ENCODE results near the gene MYLK. TPM values are rescaled to one million over a fixed set of nuclear protein-coding genes. Genes with fewer than 3 reads are reported as not detected.

The MYLK gene
- total and polyA plus RNA-seq, 11 donors = 3.2 to 20.7 (median 12.4) TPM

DNA sequence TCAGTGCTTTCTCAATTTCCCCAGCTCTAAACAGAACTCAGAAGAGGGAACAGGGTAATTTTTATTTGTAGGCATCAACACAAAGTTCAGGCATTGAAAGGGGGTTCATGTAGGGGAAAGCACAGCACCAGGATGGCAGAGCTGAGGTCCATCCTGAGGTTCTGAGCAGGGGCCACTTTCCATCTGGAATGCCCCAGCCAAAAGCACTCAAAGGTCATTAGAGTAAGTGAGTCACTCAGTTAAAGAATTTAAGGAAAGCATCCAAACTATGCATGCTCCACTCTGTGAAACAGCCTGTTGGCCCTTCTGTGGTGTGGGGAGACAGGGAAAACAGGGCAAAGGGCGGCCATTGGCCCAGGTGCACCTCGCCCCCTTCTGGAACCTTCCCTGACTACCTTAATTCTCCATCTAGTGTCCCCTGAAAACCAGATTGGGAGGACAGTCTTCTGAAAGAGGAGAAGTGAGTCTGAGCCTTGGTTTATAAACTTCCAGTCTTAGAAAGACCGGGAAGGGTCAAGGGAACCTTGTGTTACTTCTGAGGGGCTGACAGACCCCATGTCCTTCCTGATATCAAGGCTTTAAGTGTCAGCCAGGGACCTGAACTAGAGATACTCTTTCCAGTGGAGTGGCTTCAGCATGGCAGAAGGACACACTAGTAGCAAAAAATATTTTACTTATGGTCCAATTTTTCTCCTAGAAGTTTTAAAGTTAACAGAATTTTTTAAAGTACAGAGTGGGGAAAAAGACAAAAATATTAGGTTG is 133.3 kb downstream of the MYLK start:
- Histone ChIP-seq H3K27me3 (no peaks in the 10 kb centered on the region), H3K9me3 (no peaks in the 10 kb centered on the region), H3K27ac (peak overlapping the region in 1 of 12 donors; percentile 37), H3K36me3 (no peaks in the 10 kb centered on the region), H3K4me1 (peaks cover 0 to 12% (median 6%) of the 10 kb centered on the region in 12 donors), H3K4me3 (no peak overlapping the region)
- DNase-seq = no peak
- WGBS, 4 donors = 78 to 86% (median 81%) methylated on average over 3 of the region's 3 CpGs
- TF ChIP-seq, protein P1, sequence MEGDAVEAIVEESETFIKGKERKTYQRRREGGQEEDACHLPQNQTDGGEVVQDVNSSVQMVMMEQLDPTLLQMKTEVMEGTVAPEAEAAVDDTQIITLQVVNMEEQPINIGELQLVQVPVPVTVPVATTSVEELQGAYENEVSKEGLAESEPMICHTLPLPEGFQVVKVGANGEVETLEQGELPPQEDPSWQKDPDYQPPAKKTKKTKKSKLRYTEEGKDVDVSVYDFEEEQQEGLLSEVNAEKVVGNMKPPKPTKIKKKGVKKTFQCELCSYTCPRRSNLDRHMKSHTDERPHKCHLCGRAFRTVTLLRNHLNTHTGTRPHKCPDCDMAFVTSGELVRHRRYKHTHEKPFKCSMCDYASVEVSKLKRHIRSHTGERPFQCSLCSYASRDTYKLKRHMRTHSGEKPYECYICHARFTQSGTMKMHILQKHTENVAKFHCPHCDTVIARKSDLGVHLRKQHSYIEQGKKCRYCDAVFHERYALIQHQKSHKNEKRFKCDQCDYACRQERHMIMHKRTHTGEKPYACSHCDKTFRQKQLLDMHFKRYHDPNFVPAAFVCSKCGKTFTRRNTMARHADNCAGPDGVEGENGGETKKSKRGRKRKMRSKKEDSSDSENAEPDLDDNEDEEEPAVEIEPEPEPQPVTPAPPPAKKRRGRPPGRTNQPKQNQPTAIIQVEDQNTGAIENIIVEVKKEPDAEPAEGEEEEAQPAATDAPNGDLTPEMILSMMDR (IDR thresholded peaks at IDR 0.05) = no peak
- no peak for TF ChIP-seq POLR2A (IDR thresholded peaks at IDR 0.05)
- intact Hi-C loops (cut with DNase I) = no loop called here
- peak; percentile 47 to 75 (median 60) for ATAC-seq

GRCh38 chr3:123750209-123750608 is 133.9 kb downstream of the MYLK start:
- Histone ChIP-seq H3K36me3 (no peaks in the 10 kb centered on the region), H3K9me3 (no peaks in the 10 kb centered on the region), H3K27ac (peak overlapping the region in 1 of 12 donors; percentile 37), H3K4me1 (peaks cover 0 to 12% (median 6%) of the 10 kb centered on the region in 12 donors), H3K4me3 (no peak overlapping the region), H3K27me3 (no peaks in the 10 kb centered on the region)
- intact Hi-C loops (cut with DNase I) = no loop called here
- ATAC-seq = peak in 1 of 4 donors; percentile 41
- no peak for DNase-seq
- TF ChIP-seq, protein P1 (IDR thresholded peaks at IDR 0.05) = no peak
- TF ChIP-seq POLR2A (IDR thresholded peaks at IDR 0.05) = no peak
- WGBS, 4 donors = 23 to 33% (median 31%) methylated on average over 1 of the region's 1 CpG

DNA sequence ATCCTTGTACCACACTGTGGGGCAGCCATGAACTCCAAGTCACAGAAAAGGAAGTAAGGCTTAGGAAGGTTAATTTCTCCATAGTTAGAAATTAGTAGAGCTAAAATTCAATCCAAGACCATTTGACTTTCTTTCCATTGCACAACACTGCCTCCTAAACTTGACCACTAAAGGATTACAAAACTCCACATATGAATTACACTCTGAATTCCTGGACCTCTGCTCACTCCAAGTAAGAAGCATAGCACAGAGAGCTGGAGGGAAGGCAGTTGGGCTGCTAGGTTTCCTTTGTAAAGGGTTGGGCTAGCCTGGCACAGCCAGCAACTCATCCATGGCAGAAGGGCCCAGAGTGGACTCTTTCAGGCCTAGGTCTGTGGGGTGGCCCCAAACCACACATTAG is 134.4 kb downstream of the MYLK start:
- intact Hi-C loops (cut with DNase I) = loop anchor here in 1 of 10 donors (10.0 kb wide), 1 partner anchor 135 kb away; the partner anchor contains the start of gene MYLK
- H3K36me3 ChIP-seq = no peaks in the 10 kb centered on the region
- no peak overlapping the region for H3K4me3 ChIP-seq
- no peak overlapping the region for H3K27ac ChIP-seq
- no peaks in the 10 kb centered on the region for H3K9me3 ChIP-seq
- TF ChIP-seq, protein P1 (IDR thresholded peaks at IDR 0.05) = no peak
- no peak for TF ChIP-seq POLR2A (IDR thresholded peaks at IDR 0.05)
- no peaks in the 10 kb centered on the region for H3K27me3 ChIP-seq
- ATAC-seq (peak in 1 of 4 donors; percentile 33), DNase-seq (no peak)
- peaks cover 0 to 12% (median 6%) of the 10 kb centered on the region in 12 donors for H3K4me1 ChIP-seq

DNA sequence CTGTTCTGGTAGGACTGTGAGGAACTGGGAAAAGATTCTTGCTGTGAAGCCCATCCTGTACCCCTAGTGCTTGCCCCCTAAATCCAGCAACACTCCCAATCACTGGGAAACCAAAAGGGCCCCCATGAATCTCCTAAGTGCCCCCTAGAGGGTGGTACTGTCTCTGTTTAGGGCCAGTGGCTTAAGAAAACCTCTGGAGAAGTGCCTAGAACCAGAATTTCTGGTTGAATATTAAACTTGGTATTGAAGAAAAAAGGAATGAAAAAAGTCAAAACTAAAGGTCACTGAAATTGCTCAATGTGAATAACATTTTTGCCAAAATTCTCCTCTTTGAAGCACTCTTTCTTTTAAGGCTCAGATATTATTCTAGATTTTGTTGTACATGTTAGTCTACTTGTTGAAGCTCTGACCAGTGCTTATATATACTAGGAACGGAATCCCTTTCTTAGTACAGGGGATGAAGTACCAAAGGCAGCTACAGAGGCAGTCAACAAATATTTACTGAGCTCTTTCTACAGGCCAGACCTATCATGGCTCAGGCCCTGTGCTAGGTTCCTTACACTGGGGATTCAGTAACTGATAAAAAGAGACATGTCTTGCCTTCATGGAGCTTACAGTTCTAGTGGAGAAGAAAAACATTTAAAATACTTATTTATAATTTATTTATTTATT is 138.8 kb downstream of the MYLK start:
- no peak overlapping the region for H3K4me3 ChIP-seq
- DNase-seq (no peak), ATAC-seq (no peak)
- H3K9me3 ChIP-seq = no peaks in the 10 kb centered on the region
- H3K27me3 ChIP-seq = no peaks in the 10 kb centered on the region
- no peaks in the 10 kb centered on the region for H3K36me3 ChIP-seq
- peaks cover 0 to 5% (median under 1%) of the 10 kb centered on the region in 12 donors for H3K4me1 ChIP-seq
- intact Hi-C loops (cut with DNase I) = loop anchor here in 1 of 10 donors (10.0 kb wide), 1 partner anchor 139 kb away; the partner anchor contains the start of gene MYLK
- TF ChIP-seq, protein P1 (IDR thresholded peaks at IDR 0.05) = peak in 5 of 12 donors; percentile 20 to 26 (median 21)
- no peak for TF ChIP-seq POLR2A (IDR thresholded peaks at IDR 0.05)
- WGBS, 4 donors = 91 to 96% (median 93%) methylated on average over 1 of the region's 1 CpG
- H3K27ac ChIP-seq = no peak overlapping the region
